ENCODE measurements around the gene TMC7. TPM values are rescaled to one million over a fixed set of nuclear protein-coding genes. Genes with fewer than 3 reads are reported as not detected.
A peak's percentile ranks its signal among the peaks of the same experiment; 100 is the strongest.
"Not testable (repeated sequence)": the region's sequence is repeated elsewhere in the genome, so short reads cannot be mapped to it uniquely, and the experiment has no call there.

Gene TMC7
- total RNA-seq, 1 experiment from 2014 or later, result not detected

GRCh38 chr16:18966791-18967190 is 16.9 kb upstream of the TMC7 start:
- Histone ChIP-seq H3K9me3 (ENCODE audit: low read length) (no peaks in the 10 kb centered on the region), H3K4me1 (ENCODE audit: low read length) (peaks cover 5% of the 10 kb centered on the region), H3K4me2 (ENCODE audit: low read depth, low read length, poor library complexity, severe bottlenecking) (no peak overlapping the region), H2AFZ (ENCODE audit: low read length) (no peak overlapping the region), H3K27ac (ENCODE audit: low read length) (no peak overlapping the region), H3K9ac (ENCODE audit: low read length) (no peak overlapping the region), H3K4me3 (ENCODE audit: low read length) (no peak overlapping the region), H4K20me1 (ENCODE audit: insufficient read depth, low read depth, low read length) (no peaks in the 10 kb centered on the region), H3K79me2 (ENCODE audit: low read length) (no peaks in the 10 kb centered on the region), H3K27me3 (ENCODE audit: low read length) (no peaks in the 10 kb centered on the region), H3K36me3 (ENCODE audit: insufficient read depth, low read length) (no peaks in the 10 kb centered on the region), H3K9me2 (replicated peaks; ENCODE audit: insufficient read depth, low read length) (no peaks in the 10 kb centered on the region)
- DNase-seq, result no peak

GRCh38 chr16:18969050-18969854 is 14.5 kb upstream of the TMC7 start:
- Histone ChIP-seq H2AFZ (ENCODE audit: low read length) (no peak overlapping the region), H4K20me1 (ENCODE audit: insufficient read depth, low read depth, low read length) (no peaks in the 10 kb centered on the region), H3K4me2 (ENCODE audit: low read depth, low read length, poor library complexity, severe bottlenecking) (peak overlapping the region; percentile 67), H3K27ac (ENCODE audit: low read length) (no peak overlapping the region), H3K27me3 (ENCODE audit: low read length) (no peaks in the 10 kb centered on the region), H3K9ac (ENCODE audit: low read length) (peak overlapping the region; percentile 30; the same call in 1 of the 2 replicates), H3K36me3 (ENCODE audit: insufficient read depth, low read length) (no peaks in the 10 kb centered on the region), H3K79me2 (ENCODE audit: low read length) (no peaks in the 10 kb centered on the region), H3K4me3 (ENCODE audit: low read length) (peak overlapping the region; percentile 60; the same call in 1 of the 2 replicates), H3K4me1 (ENCODE audit: low read length) (peaks cover 5% of the 10 kb centered on the region), H3K9me3 (ENCODE audit: low read length) (no peaks in the 10 kb centered on the region), H3K9me2 (replicated peaks; ENCODE audit: insufficient read depth, low read length) (no peaks in the 10 kb centered on the region)
- DNase-seq, result peak; percentile 82

- H3K79me2 ChIP-seq (ENCODE audit: low read length), result no peaks in the 10 kb centered on the region
- no peak overlapping the region for H3K27ac ChIP-seq (ENCODE audit: low read length)
- no peak overlapping the region for H3K9ac ChIP-seq (ENCODE audit: low read length)
- no peak overlapping the region for H3K4me2 ChIP-seq (ENCODE audit: low read depth, low read length, poor library complexity, severe bottlenecking)
- H2AFZ ChIP-seq (ENCODE audit: low read length), result no peak overlapping the region
- H3K9me3 ChIP-seq (ENCODE audit: low read length), result no peaks in the 10 kb centered on the region
- no peaks in the 10 kb centered on the region for H3K9me2 ChIP-seq (replicated peaks; ENCODE audit: insufficient read depth, low read length)
- peaks cover 5% of the 10 kb centered on the region for H3K4me1 ChIP-seq (ENCODE audit: low read length)
- H3K27me3 ChIP-seq (ENCODE audit: low read length), result no peaks in the 10 kb centered on the region
- no peak overlapping the region for H3K4me3 ChIP-seq (ENCODE audit: low read length)
- H3K36me3 ChIP-seq (ENCODE audit: insufficient read depth, low read length), result no peaks in the 10 kb centered on the region
- H4K20me1 ChIP-seq (ENCODE audit: insufficient read depth, low read depth, low read length), result no peaks in the 10 kb centered on the region
- DNase-seq, result no peak
These were observed 13.9 kb upstream of the TMC7 start for GRCh38 chr16:18969855-18970240.

GRCh38 chr16:18975109-18975508 is 8.6 kb upstream of the TMC7 start:
- no peaks in the 10 kb centered on the region for H3K27me3 ChIP-seq (ENCODE audit: low read length)
- no peak for DNase-seq
- H3K27ac ChIP-seq (ENCODE audit: low read length), result no peak overlapping the region
- no peak overlapping the region for H2AFZ ChIP-seq (ENCODE audit: low read length)
- H3K9ac ChIP-seq (ENCODE audit: low read length), result no peak overlapping the region
- H3K4me1 ChIP-seq (ENCODE audit: low read length), result no peaks in the 10 kb centered on the region
- H4K20me1 ChIP-seq (ENCODE audit: insufficient read depth, low read depth, low read length), result no peaks in the 10 kb centered on the region
- H3K9me2 ChIP-seq (replicated peaks; ENCODE audit: insufficient read depth, low read length), result no peaks in the 10 kb centered on the region
- H3K4me3 ChIP-seq (ENCODE audit: low read length), result no peak overlapping the region
- H3K79me2 ChIP-seq (ENCODE audit: low read length), result no peaks in the 10 kb centered on the region
- H3K4me2 ChIP-seq (ENCODE audit: low read depth, low read length, poor library complexity, severe bottlenecking), result no peak overlapping the region
- no peaks in the 10 kb centered on the region for H3K36me3 ChIP-seq (ENCODE audit: insufficient read depth, low read length)
- H3K9me3 ChIP-seq (ENCODE audit: low read length), result no peaks in the 10 kb centered on the region

GRCh38 chr16:18979936-18980335 is 3.8 kb upstream of the TMC7 start:
- H2AFZ ChIP-seq (ENCODE audit: low read length), result no peak overlapping the region
- no peak overlapping the region for H3K9ac ChIP-seq (ENCODE audit: low read length)
- H3K79me2 ChIP-seq (ENCODE audit: low read length), result no peaks in the 10 kb centered on the region
- no peaks in the 10 kb centered on the region for H3K36me3 ChIP-seq (ENCODE audit: insufficient read depth, low read length)
- DNase-seq, result no peak
- no peaks in the 10 kb centered on the region for H4K20me1 ChIP-seq (ENCODE audit: insufficient read depth, low read depth, low read length)
- no peaks in the 10 kb centered on the region for H3K4me1 ChIP-seq (ENCODE audit: low read length)
- no peaks in the 10 kb centered on the region for H3K27me3 ChIP-seq (ENCODE audit: low read length)
- H3K4me2 ChIP-seq (ENCODE audit: low read depth, low read length, poor library complexity, severe bottlenecking), result no peak overlapping the region
- H3K27ac ChIP-seq (ENCODE audit: low read length), result no peak overlapping the region
- no peaks in the 10 kb centered on the region for H3K9me3 ChIP-seq (ENCODE audit: low read length)
- H3K4me3 ChIP-seq (ENCODE audit: low read length), result no peak overlapping the region
- no peaks in the 10 kb centered on the region for H3K9me2 ChIP-seq (replicated peaks; ENCODE audit: insufficient read depth, low read length)

- Histone ChIP-seq H3K79me2 (ENCODE audit: low read length) (no peaks in the 10 kb centered on the region), H3K27me3 (ENCODE audit: low read length) (no peaks in the 10 kb centered on the region), H3K4me3 (ENCODE audit: low read length) (no peak overlapping the region), H3K9me2 (replicated peaks; ENCODE audit: insufficient read depth, low read length) (no peaks in the 10 kb centered on the region), H3K4me2 (ENCODE audit: low read depth, low read length, poor library complexity, severe bottlenecking) (no peak overlapping the region), H3K27ac (ENCODE audit: low read length) (no peak overlapping the region), H2AFZ (ENCODE audit: low read length) (no peak overlapping the region), H3K9me3 (ENCODE audit: low read length) (no peaks in the 10 kb centered on the region), H3K36me3 (ENCODE audit: insufficient read depth, low read length) (no peaks in the 10 kb centered on the region), H3K9ac (ENCODE audit: low read length) (no peak overlapping the region), H3K4me1 (ENCODE audit: low read length) (no peaks in the 10 kb centered on the region), H4K20me1 (ENCODE audit: insufficient read depth, low read depth, low read length) (no peaks in the 10 kb centered on the region)
- no peak for DNase-seq
These were observed 786 bp downstream of the TMC7 start for GRCh38 chr16:18984435-18985005.

GRCh38 chr16:18985256-18985655 is 1.5 kb downstream of the TMC7 start:
- H3K4me3 ChIP-seq (ENCODE audit: low read length); H3K27me3 ChIP-seq (ENCODE audit: low read length); H3K36me3 ChIP-seq (ENCODE audit: insufficient read depth, low read length); H3K4me1 ChIP-seq (ENCODE audit: low read length); H4K20me1 ChIP-seq (ENCODE audit: insufficient read depth, low read depth, low read length); H3K9me2 ChIP-seq (replicated peaks; ENCODE audit: insufficient read depth, low read length); H3K27ac ChIP-seq (ENCODE audit: low read length); H3K79me2 ChIP-seq (ENCODE audit: low read length); H2AFZ ChIP-seq (ENCODE audit: low read length); DNase-seq; H3K4me2 ChIP-seq (ENCODE audit: low read depth, low read length, poor library complexity, severe bottlenecking); H3K9me3 ChIP-seq (ENCODE audit: low read length); H3K9ac ChIP-seq (ENCODE audit: low read length): not testable (repeated sequence)

GRCh38 chr16:18991731-18992130 is 8.0 kb downstream of the TMC7 start:
- not testable (repeated sequence) for H3K79me2 ChIP-seq (ENCODE audit: low read length); H3K9ac ChIP-seq (ENCODE audit: low read length); H3K36me3 ChIP-seq (ENCODE audit: insufficient read depth, low read length); DNase-seq; H3K27ac ChIP-seq (ENCODE audit: low read length); H3K27me3 ChIP-seq (ENCODE audit: low read length); H3K9me2 ChIP-seq (replicated peaks; ENCODE audit: insufficient read depth, low read length); H3K4me1 ChIP-seq (ENCODE audit: low read length); H3K4me2 ChIP-seq (ENCODE audit: low read depth, low read length, poor library complexity, severe bottlenecking); H3K4me3 ChIP-seq (ENCODE audit: low read length); H4K20me1 ChIP-seq (ENCODE audit: insufficient read depth, low read depth, low read length); H3K9me3 ChIP-seq (ENCODE audit: low read length); H2AFZ ChIP-seq (ENCODE audit: low read length)
